Kidney (tissue), 14 donors: ENCODE results near the gene UBAC2. TPM values are rescaled to one million over a fixed set of nuclear protein-coding genes. Genes with fewer than 3 reads are reported as not detected.

Experiments used
- DNase-seq, 5 donors: peaks; one replicate each; pipeline ENCODE4 v3.0.0-alpha.2; 2013 to 2020
- FAIRE-seq: peaks from 2 replicates; lab custom pipeline; 2012; peaks lifted over from hg19 to GRCh38; lab: Jason Lieb, UNC
- H3K27ac ChIP-seq, 2 donors: one replicate each; pipeline ENCODE4 v1.7.0; 2013; ENCODE audit warnings: low read depth in 2 of 2, low read length in 2 of 2, inconsistent platforms in 1 of 2
- H3K27me3 ChIP-seq: one replicate; pipeline ENCODE4 v1.7.1; 2013; ENCODE audit warnings: low read length, inconsistent platforms; ENCODE audit not compliant: control insufficient read depth, insufficient read depth
- H3K36me3 ChIP-seq, 3 donors: one replicate each; pipeline versions ENCODE4 v1.7.0 to v1.7.1; 2013; ENCODE audit warnings: low read length in 3 of 3, control low read depth in 1 of 3, inconsistent platforms in 1 of 3; ENCODE audit not compliant: insufficient read depth in 3 of 3, control insufficient read depth in 2 of 3
- H3K4me1 ChIP-seq, 3 donors: one replicate each; pipeline versions ENCODE4 v1.7.0 to v1.7.1; 2013; ENCODE audit warnings: low read length in 3 of 3, inconsistent platforms in 1 of 3, low read depth in 1 of 3; ENCODE audit not compliant: control insufficient read depth in 2 of 3, insufficient read depth in 2 of 3
- H3K4me3 ChIP-seq, 3 donors: one replicate each; pipeline versions ENCODE4 v1.7.0 to v1.8.1; 2013; ENCODE audit warnings: low read length in 3 of 3, control low read depth in 1 of 3, inconsistent platforms in 1 of 3
- H3K9ac ChIP-seq, 3 donors: one replicate each; pipeline versions ENCODE4 v1.7.0 to v1.7.1; 2013; ENCODE audit warnings: low read length in 3 of 3, control low read depth in 1 of 3, inconsistent platforms in 1 of 3
- H3K9me3 ChIP-seq, 3 donors: one replicate each; pipeline versions ENCODE4 v1.7.0 to v1.7.1; 2013; ENCODE audit warnings: low read length in 3 of 3, control low read depth in 1 of 3, inconsistent platforms in 1 of 3; ENCODE audit not compliant: control insufficient read depth in 2 of 3, insufficient read depth in 1 of 3
- CTCF ChIP-seq: IDR thresholded peaks from 3 replicates; pipeline ENCODE4 v1.5.1; 2012; ENCODE audit warnings: mild to moderate bottlenecking, moderate library complexity, borderline replicate concordance; ENCODE audit not compliant: insufficient read depth; ENCODE audit errors: extremely low read depth
- intact Hi-C: fragments of 100-400 bp; cut with DNase I; formaldehyde crosslinking; loops from one replicate; pipeline ENCODE4 v1.11.1; 2022
- polyA plus RNA-seq: library from polyadenylated mRNA; stranded (reverse); fragments of 350-450 nt; fragmentation: Illumina TruSeq; extraction: RNeasy Lipid Tissue Mini Kit (QIAGEN cat#74804); gene quantifications from one replicate; pipeline ENCODE4 v1.2.3, GENCODE V29; 2014; ENCODE audit warnings: low read depth, low replicate concordance; ENCODE audit not compliant: insufficient read depth
- total RNA-seq: library from RNA; stranded (reverse); fragmentation: NEBNext Ultra II Directional; extraction: Animal tissue kit (Norgen Biotek cat#: 25700); gene quantifications from one replicate; pipeline ENCODE4 v1.2.1, GENCODE V29; 2021
- donor health status: control.
- donor health status: control.
- donor health status: control.
- donor health status: control.
- donor health status: control.
- donor health status: DM: yes; HTN: yes; CAD: no.
- donor health status: Normal renal cell carcinoma (clear cell type).

The UBAC2 gene
- total and polyA plus RNA-seq, 2 donors from 2014 or later = 61.8 to 77.5 TPM

GRCh38 chr13:99299920-99300341, 99.3 kb downstream of the UBAC2 start:
- TF ChIP-seq CTCF = no peak
- FAIRE-seq = no peak

DNA sequence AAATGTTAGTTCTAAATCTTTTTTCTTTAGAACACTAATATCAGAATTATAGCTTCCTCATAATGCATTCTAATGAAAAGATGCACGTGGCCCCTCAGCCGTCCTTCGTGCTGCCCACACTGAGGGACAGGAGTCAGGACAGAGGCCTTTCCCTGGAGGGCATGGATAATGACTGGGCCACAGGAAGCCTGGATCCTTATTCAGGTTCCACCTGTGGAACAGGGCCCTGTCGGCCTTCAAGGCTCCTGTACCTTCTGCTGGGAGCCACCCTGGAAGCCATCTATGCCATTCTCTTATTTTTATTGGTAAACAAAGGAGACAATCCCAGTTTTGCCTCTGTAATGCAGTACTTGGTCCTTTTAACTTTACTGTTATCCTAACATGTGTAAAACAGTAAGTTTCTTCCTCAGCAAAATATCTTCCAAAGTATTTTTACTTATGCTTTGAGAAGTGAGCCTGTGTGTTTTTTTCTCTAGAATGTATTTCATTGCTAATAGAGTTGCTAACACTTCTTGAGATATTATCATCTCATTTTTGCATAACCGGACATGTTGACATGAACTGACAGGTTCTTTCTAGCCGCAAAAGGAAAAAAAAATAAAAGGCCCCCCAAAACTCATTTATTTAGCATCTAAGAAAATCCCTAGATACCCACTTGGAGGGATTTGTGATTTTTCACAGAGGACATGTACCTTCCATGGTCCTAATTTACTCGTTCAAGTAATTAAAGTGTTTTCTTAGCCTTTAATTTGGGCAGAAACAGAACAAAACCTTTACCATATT, 100.6 kb downstream of the UBAC2 start:
- no peak for TF ChIP-seq CTCF
- Histone ChIP-seq H3K4me1 (no peaks in the 10 kb centered on the region), H3K9me3 (no peaks in the 10 kb centered on the region), H3K27me3 (no peaks in the 10 kb centered on the region), H3K36me3 (no peaks in the 10 kb centered on the region), H3K27ac (no peak overlapping the region), H3K9ac (no peak overlapping the region), H3K4me3 (no peak overlapping the region)
- FAIRE-seq (no peak), DNase-seq (no peak)
- intact Hi-C loops = no loop called here

More at GRCh38 chr13:99299920-99300341, 99.3 kb downstream of the UBAC2 start:
- Histone ChIP-seq H3K27ac (no peak overlapping the region), H3K9ac (no peak overlapping the region), H3K4me1 (no peaks in the 10 kb centered on the region), H3K9me3 (no peaks in the 10 kb centered on the region), H3K36me3 (no peaks in the 10 kb centered on the region), H3K27me3 (no peaks in the 10 kb centered on the region), H3K4me3 (no peak overlapping the region)
- intact Hi-C loops = no loop called here
- DNase-seq = no peak

DNA sequence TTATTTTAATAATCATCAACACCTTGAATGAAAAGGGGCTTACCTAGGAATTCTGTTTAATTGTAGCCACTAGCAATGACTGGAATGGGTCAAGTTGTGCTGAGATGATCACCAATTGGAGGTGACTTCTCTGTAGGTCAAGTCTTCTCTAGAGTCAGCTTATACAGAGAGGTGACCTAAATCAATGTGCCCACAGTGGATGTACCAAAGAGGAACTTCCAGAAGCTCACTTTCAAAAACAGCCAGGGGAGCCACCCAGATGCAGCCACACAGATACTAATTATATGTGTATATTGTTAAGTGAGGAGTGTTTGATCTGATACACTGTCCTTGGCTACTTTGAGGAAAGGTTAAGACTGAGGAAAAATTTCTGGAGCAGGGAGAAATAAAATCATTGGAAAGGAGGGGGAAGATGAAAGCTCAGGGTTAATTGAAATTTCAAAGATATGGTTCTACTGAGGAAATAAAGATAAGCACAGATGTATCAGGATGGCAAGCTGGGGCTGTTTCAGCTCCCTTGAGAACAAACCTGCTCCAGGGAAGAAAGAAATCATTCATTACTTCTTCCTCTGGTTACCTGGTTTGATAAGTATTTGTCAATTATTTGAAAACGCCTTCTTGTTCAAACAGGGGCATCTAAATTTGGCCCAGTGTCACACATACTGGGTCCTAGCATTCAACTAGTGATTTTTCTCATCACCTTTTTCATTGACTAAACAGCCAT, 101.4 kb downstream of the UBAC2 start:
- Histone ChIP-seq H3K27me3 (no peaks in the 10 kb centered on the region), H3K27ac (no peak overlapping the region), H3K36me3 (no peaks in the 10 kb centered on the region), H3K9ac (no peak overlapping the region), H3K9me3 (no peaks in the 10 kb centered on the region), H3K4me3 (no peak overlapping the region), H3K4me1 (no peaks in the 10 kb centered on the region)
- FAIRE-seq (no peak), DNase-seq (no peak)
- intact Hi-C loops = no loop called here
- TF ChIP-seq CTCF = no peak
